Measurements from ENCODE around the gene E4F1. TPM values are rescaled to one million over a fixed set of nuclear protein-coding genes. Genes with fewer than 3 reads are reported as not detected.
"Not testable (repeated sequence)": the region's sequence is repeated elsewhere in the genome, so short reads cannot be mapped to it uniquely, and the experiment has no call there.

The E4F1 gene
- total RNA-seq, 1 experiment from 2014 or later = 44.7 TPM

DNA sequence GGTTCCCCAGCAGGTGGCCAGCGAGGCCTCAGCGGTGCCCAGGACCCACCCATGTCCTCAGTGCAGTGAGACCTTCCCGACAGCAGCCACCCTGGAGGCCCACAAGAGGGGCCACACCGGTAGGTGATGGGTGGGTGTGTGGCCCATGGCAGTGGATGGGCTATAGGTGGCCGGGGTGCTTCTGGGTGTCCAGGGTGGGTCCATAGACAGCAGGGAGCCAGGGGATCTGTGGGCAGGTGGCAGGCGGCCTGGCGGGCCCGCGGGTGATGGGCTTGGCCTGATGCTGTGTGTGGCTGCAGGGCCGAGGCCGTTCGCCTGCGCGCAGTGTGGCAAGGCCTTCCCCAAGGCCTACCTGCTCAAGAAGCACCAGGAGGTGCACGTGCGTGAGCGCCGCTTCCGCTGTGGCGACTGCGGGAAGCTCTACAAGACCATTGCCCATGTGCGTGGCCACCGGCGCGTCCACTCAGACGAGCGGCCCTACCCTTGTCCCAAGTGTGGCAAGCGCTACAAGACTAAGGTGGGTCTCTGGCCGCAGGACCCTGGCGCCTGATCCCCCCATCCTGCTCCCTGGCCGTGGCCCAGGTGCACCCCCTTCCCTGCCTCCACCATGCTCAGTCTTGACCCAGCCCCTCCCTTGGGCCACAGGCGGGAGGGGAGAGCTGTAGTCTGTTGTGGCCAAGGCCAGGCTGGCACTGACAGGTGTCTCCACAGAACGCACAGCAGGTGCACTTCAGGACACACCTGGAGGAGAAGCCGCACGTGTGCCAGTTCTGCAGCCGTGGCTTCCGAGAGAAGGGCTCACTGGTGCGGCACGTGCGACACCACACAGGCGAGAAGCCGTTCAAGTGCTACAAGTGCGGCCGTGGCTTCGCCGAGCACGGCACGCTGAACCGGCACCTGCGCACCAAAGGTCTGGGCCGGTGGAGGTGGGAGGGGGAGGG, 10.8 kb downstream of the E4F1 start:
- H3K27ac ChIP-seq = no peak overlapping the region
- peaks cover 86% of the 10 kb centered on the region for H3K36me3 ChIP-seq
- H3K27me3 ChIP-seq (replicated peaks) = no peaks in the 10 kb centered on the region
- H3K4me1 ChIP-seq (replicated peaks) = no peaks in the 10 kb centered on the region
- H3K4me3 ChIP-seq = no peak overlapping the region
- no peak for DNase-seq (ENCODE audit: low read depth in 1 of 2, low spot score in 2 of 2)
- no peaks in the 10 kb centered on the region for H3K9me3 ChIP-seq (replicated peaks)

- no peak for DNase-seq (ENCODE audit: low read depth in 1 of 2, low spot score in 2 of 2)
- Histone ChIP-seq H3K4me3 (no peak overlapping the region), H3K9me3 (replicated peaks) (no peaks in the 10 kb centered on the region), H3K27ac (no peak overlapping the region), H3K36me3 (peaks cover 84% of the 10 kb centered on the region), H3K27me3 (replicated peaks) (no peaks in the 10 kb centered on the region), H3K4me1 (replicated peaks) (no peaks in the 10 kb centered on the region)
These were observed 11.4 kb downstream of the E4F1 start for GRCh38 chr16:2234813-2235170.

DNA sequence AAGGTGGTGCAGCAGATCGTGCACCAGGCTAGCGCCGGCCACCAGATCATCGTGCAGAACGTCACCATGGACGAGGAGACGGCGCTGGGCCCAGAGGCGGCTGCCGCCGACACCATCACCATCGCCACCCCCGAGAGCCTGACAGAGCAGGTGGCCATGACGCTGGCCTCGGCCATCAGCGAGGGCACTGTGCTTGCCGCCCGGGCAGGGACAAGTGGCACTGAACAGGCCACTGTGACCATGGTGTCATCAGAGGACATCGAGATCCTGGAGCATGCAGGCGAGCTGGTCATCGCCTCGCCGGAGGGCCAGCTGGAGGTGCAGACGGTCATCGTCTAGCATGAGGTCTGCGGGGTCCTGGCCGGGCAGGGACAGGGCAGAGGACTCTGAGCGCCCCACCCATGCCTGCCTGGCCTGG, 11.9 kb downstream of the E4F1 start:
- H3K36me3 ChIP-seq = peaks cover 83% of the 10 kb centered on the region
- H3K4me1 ChIP-seq (replicated peaks) = no peaks in the 10 kb centered on the region
- H3K27me3 ChIP-seq (replicated peaks) = no peaks in the 10 kb centered on the region
- H3K9me3 ChIP-seq (replicated peaks) = no peaks in the 10 kb centered on the region
- H3K4me3 ChIP-seq = no peak overlapping the region
- DNase-seq (ENCODE audit: low read depth in 1 of 2, low spot score in 2 of 2) = no peak
- no peak overlapping the region for H3K27ac ChIP-seq

DNA sequence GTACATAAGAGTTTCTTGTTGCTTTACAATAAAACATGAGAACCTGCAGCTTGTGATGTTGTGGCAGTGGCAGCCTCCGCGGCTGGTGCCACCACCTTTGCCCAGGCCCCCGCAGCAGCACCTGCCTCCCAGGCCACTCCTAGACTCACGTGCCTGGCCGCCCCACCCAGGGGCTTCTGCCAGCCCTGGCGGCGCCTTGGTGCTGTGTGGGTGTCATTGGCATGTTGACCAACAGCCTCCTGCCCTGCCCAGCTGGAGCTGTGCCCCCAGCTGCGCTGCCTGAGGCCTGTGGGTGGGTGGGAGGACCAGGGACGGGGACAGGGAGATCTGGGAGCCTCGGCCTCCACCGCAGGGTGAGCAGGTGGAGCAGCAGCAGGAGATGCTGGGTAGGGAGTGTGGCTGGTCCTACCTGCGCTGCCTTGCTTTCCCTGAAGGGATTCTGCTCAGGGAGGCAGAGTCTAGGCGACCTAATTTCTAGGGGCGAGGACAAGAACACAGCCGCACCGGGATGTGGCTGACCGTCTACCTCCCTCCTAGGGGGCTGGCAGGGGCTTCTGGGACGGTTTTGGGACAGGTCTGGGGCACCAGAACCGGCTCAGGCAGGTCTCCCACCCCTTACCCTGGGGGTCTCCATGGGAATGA, 12.4 kb downstream of the E4F1 start:
- peaks cover 81% of the 10 kb centered on the region for H3K36me3 ChIP-seq
- DNase-seq (ENCODE audit: low read depth in 1 of 2, low spot score in 2 of 2) = no peak
- H3K27me3 ChIP-seq (replicated peaks) = no peaks in the 10 kb centered on the region
- no peaks in the 10 kb centered on the region for H3K9me3 ChIP-seq (replicated peaks)
- H3K4me1 ChIP-seq (replicated peaks) = no peaks in the 10 kb centered on the region
- no peak overlapping the region for H3K4me3 ChIP-seq
- H3K27ac ChIP-seq = no peak overlapping the region

- Histone ChIP-seq H3K27ac (no peak within 1 kb of the TSS), H3K36me3 (peaks cover 77% of the 10 kb centered on the region), H3K9me3 (replicated peaks) (no peaks in the 10 kb centered on the region), H3K27me3 (replicated peaks) (no peaks in the 10 kb centered on the region), H3K4me3 (no peak within 1 kb of the TSS), H3K4me1 (replicated peaks) (no peaks in the 10 kb centered on the region)
- DNase-seq (ENCODE audit: low read depth in 1 of 2, low spot score in 2 of 2) = peak in 1 of 2 experiments; percentile 51
These were observed 13.1 kb downstream of the E4F1 start, which contains the start of gene DNASE1L2 for GRCh38 chr16:2236337-2237101. DNASE1L2 (plus strand) TSS chr16:2236444; CDS start chr16:2236817, 373 bp downstream.

GRCh38 chr16:2237102-2237482, 13.7 kb downstream of the E4F1 start:
- no peaks in the 10 kb centered on the region for H3K4me1 ChIP-seq (replicated peaks)
- no peaks in the 10 kb centered on the region for H3K27me3 ChIP-seq (replicated peaks)
- H3K4me3 ChIP-seq = no peak overlapping the region
- peaks cover 77% of the 10 kb centered on the region for H3K36me3 ChIP-seq
- DNase-seq (ENCODE audit: low read depth in 1 of 2, low spot score in 2 of 2) = no peak
- H3K27ac ChIP-seq = no peak overlapping the region
- no peaks in the 10 kb centered on the region for H3K9me3 ChIP-seq (replicated peaks)

DNA sequence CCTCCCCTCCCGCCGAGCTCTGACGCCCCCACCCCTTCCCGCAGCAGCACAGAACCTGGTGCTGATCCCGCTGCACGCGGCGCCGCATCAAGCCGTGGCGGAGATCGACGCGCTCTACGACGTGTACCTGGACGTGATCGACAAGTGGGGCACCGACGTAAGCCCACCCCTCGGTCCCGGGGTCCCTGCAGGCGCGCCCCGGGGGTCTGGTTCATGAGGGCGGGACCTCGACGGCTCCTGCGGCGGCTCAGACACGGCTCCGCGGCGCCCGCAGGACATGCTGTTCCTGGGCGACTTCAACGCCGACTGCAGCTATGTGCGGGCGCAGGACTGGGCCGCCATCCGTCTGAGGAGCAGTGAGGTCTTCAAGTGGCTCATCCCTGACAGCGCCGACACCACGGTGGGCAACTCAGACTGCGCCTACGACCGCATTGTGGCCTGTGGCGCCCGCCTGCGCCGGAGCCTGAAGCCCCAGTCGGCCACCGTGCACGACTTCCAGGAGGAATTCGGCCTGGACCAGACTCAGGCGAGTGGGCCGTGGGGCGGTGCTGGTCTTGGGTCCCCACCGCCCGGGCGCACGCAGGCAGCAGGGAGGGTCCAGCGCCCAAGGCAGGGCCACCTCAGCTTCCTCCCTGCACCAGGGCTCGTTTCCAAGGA, 14.2 kb downstream of the E4F1 start:
- no peak overlapping the region for H3K27ac ChIP-seq
- no peaks in the 10 kb centered on the region for H3K27me3 ChIP-seq (replicated peaks)
- H3K9me3 ChIP-seq (replicated peaks) = no peaks in the 10 kb centered on the region
- H3K4me1 ChIP-seq (replicated peaks) = no peaks in the 10 kb centered on the region
- peaks cover 77% of the 10 kb centered on the region for H3K36me3 ChIP-seq
- H3K4me3 ChIP-seq = no peak overlapping the region
- DNase-seq (ENCODE audit: low read depth in 1 of 2, low spot score in 2 of 2) = no peak

GRCh38 chr16:2238150-2238837, 14.9 kb downstream of the E4F1 start:
- peaks cover 77% of the 10 kb centered on the region for H3K36me3 ChIP-seq

GRCh38 chr16:2238838-2239675, 15.7 kb downstream of the E4F1 start:
- DNase-seq (ENCODE audit: low read depth in 1 of 2, low spot score in 2 of 2) = no peak
- H3K4me1 ChIP-seq (replicated peaks) = no peaks in the 10 kb centered on the region
- H3K36me3 ChIP-seq = peaks cover 77% of the 10 kb centered on the region

More at GRCh38 chr16:2238150-2238837, 14.9 kb downstream of the E4F1 start:
- no peak overlapping the region for H3K27ac ChIP-seq
- no peaks in the 10 kb centered on the region for H3K4me1 ChIP-seq (replicated peaks)
- H3K27me3 ChIP-seq (replicated peaks) = no peaks in the 10 kb centered on the region
- no peaks in the 10 kb centered on the region for H3K9me3 ChIP-seq (replicated peaks)
- no peak for DNase-seq (ENCODE audit: low read depth in 1 of 2, low spot score in 2 of 2)
- no peak overlapping the region for H3K4me3 ChIP-seq

DNA sequence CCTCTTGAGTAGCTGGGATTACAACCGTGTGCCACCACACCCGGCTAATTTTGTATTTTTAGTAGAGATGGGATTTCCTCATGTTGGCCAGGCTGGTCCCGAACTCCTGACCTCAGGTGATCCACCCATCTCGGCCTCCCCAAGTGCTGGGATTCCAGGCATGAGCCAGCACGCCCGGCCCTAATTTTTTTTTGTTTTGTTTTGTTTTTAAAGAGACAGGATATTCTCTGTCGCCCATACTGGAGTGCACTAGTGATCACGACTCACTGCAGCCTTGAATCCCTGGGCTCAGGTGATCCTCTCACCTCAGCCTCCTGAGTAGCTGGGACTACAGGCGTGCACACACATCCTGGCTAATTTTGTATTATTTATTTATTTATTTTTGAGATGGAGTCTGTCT, 16.9 kb downstream of the E4F1 start:
- not testable (repeated sequence) for H3K4me1 ChIP-seq (replicated peaks); H3K9me3 ChIP-seq (replicated peaks); H3K27me3 ChIP-seq (replicated peaks)

More at GRCh38 chr16:2238838-2239675, 15.7 kb downstream of the E4F1 start:
- Histone ChIP-seq H3K27me3 (replicated peaks) (no peaks in the 10 kb centered on the region), H3K9me3 (replicated peaks) (no peaks in the 10 kb centered on the region), H3K4me3 (no peak overlapping the region), H3K27ac (no peak overlapping the region)

DNA sequence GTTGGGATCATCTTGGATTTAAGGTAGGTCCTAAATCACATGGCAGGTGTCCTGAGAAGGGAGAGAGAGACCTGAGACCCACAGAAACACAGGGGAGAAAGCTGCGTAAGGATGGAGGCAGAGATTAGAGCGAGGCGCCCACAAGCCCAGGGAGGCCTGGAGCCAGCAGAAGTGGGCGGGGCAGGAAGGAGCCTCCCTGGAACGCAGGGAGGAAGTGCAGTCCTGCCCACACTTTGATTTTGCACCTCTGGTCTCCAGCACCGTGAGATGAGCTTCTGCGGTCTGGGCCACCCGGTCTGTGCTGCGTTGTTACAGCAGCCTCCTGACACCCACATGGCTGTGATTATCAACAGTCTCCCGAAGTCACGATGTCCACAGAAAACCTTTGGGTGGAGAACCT, 19.2 kb downstream of the E4F1 start:
- H3K27ac ChIP-seq = no peak overlapping the region
- peaks cover 80% of the 10 kb centered on the region for H3K36me3 ChIP-seq
- no peaks in the 10 kb centered on the region for H3K27me3 ChIP-seq (replicated peaks)
- no peaks in the 10 kb centered on the region for H3K9me3 ChIP-seq (replicated peaks)
- no peak overlapping the region for H3K4me3 ChIP-seq
- H3K4me1 ChIP-seq (replicated peaks) = no peaks in the 10 kb centered on the region
- DNase-seq (ENCODE audit: low read depth in 1 of 2, low spot score in 2 of 2) = no peak

More for the DNA sequence above, 16.9 kb downstream of the E4F1 start:
- H3K27ac ChIP-seq; H3K4me3 ChIP-seq; DNase-seq (ENCODE audit: low read depth in 1 of 2, low spot score in 2 of 2): not testable (repeated sequence)
- H3K36me3 ChIP-seq = peaks cover 79% of the 10 kb centered on the region

- Histone ChIP-seq H3K27ac (no peak overlapping the region), H3K4me1 (replicated peaks) (no peaks in the 10 kb centered on the region), H3K4me3 (no peak overlapping the region), H3K36me3 (peaks cover 79% of the 10 kb centered on the region), H3K9me3 (replicated peaks) (no peaks in the 10 kb centered on the region), H3K27me3 (replicated peaks) (no peaks in the 10 kb centered on the region)
- DNase-seq (ENCODE audit: low read depth in 1 of 2, low spot score in 2 of 2) = no peak
These were observed 19.7 kb downstream of the E4F1 start for GRCh38 chr16:2243031-2243528.
